Endothelial cell of hepatic sinusoid (primary cell): ENCODE results near the gene RNF212.

Source experiments
- in situ Hi-C: cut with HindIII; loops from 2 replicates; pipeline ENCODE4 v1.10.0; 2017; ENCODE audit warnings: low sequenced_read_pairs

RNF212 gene, protein sequence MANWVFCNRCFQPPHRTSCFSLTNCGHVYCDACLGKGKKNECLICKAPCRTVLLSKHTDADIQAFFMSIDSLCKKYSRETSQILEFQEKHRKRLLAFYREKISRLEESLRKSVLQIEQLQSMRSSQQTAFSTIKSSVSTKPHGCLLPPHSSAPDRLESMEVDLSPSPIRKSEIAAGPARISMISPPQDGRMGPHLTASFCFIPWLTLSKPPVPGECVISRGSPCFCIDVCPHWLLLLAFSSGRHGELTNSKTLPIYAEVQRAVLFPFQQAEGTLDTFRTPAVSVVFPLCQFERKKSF

DNA sequence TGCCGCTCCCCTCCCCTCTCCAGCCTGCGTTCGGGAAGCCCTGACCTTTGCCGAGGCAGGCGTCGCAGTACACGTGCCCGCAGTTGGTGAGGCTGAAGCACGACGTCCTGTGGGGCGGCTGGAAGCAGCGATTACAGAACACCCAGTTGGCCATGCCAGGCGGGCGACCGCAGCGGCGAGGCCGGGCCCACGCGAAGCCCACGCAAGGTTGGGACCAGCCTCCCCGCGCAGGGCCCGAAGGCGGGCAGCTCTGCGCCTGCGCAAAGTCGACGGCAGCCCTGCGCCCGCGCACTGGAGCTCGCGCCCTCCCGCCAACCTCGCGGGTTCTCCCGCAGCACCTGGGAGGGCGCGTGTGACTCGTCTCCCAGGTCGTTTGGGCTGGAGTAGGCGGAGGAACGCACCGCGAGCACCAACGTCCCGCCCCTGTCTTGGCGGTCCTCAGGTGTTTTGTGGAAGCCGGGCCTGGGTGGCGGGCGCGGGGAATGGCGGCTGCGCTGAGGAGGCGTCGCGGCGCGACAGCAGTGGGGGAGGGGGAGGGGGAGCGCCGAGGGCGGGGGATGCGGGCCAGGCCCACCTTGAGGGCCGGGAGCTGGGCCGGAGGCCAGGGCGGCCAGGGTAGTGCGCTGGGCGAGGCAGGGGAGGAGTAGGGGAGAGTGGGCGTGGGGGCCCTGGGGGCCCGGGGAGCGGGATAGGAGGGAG is at the start of gene RNF212:
Gene RNF212 (minus strand): TSS at position 254 of the 699 bp plus-strand sequence. CDS start 100 bp downstream, at position 154.
- in situ Hi-C loops, result no loop called here

DNA sequence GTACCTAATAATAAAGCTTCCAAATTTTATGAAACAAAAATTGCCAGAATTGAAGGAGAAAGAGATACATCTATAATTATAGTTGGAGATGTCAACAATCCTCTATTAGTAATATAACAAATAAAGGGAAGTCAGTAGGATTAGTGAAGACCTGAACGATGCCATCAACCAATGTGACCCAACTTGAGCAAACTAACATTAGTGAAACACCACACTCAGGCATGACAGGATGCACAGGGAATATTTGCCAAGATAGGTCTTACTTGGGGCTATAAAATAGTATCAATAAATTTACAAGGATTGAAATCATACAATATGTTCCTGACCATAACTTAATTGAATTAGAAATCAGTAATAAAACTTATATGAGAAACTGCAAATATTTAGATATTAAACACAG is 47.0 kb upstream of the RNF212 start:
- in situ Hi-C loops, result loop anchor here (25.0 kb wide), 1 partner anchor 477 kb away; no protein-coding TSS in a partner anchor

GRCh38 chr4:1156069-1156468 is 42.7 kb upstream of the RNF212 start:
- in situ Hi-C loops, result loop anchor here (25.0 kb wide), 1 partner anchor 481 kb away; no protein-coding TSS in a partner anchor

GRCh38 chr4:1155314-1155713 is 42.0 kb upstream of the RNF212 start:
- in situ Hi-C loops, result loop anchor here (25.0 kb wide), 1 partner anchor 482 kb away; no protein-coding TSS in a partner anchor

- in situ Hi-C loops, result loop anchor here (5.0 to 25.0 kb wide), 5 partner anchors 37 to 483 kb away; partner anchors contain the start of gene DGKQ
These were observed 41.3 kb upstream of the RNF212 start for GRCh38 chr4:1154523-1155182.

- in situ Hi-C loops, result loop anchor here (5.0 to 25.0 kb wide), 5 partner anchors 37 to 483 kb away; partner anchors contain the start of gene DGKQ
These were observed 40.8 kb upstream of the RNF212 start for GRCh38 chr4:1154126-1154522.

DNA sequence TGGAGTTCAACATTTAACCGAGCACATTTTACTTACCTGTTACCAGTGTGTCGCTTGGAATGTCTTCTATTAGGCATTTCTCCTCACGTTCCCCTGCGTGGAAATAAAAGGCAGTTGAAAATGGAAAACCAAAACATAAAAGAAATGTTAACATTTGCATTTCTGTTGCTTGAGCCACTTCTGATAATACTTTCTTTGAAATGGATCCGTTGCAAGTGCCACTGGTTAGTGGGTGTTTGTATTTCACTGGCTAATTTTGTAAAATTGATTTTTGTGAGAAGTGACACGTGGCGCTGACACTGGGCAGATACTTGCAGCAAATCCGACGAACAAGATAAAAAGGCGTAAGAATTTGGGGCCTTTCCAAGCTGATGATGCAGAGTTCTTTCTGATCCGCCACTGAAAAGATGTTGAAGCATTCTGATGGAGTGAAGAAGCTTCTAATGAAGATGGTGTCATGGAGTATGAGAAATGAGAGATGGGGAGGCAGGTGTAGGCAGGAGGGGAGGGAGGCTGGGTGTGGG is 40.3 kb upstream of the RNF212 start:
- in situ Hi-C loops, result loop anchor here (5.0 to 25.0 kb wide), 5 partner anchors 36 to 484 kb away; partner anchors contain the start of gene DGKQ

- in situ Hi-C loops, result loop anchor here (5.0 to 25.0 kb wide), 5 partner anchors 35 to 485 kb away; partner anchors contain the start of gene DGKQ
These were observed 38.9 kb upstream of the RNF212 start for GRCh38 chr4:1152290-1152689.

GRCh38 chr4:1151541-1151940 is 38.2 kb upstream of the RNF212 start:
- in situ Hi-C loops, result loop anchor here (5.0 to 25.0 kb wide), 5 partner anchors 34 to 486 kb away; partner anchors contain the start of gene DGKQ

- in situ Hi-C loops, result loop anchor here (5.0 to 25.0 kb wide), 5 partner anchors 34 to 486 kb away; partner anchors contain the start of gene DGKQ
These were observed 37.5 kb upstream of the RNF212 start for GRCh38 chr4:1150875-1151274.

- in situ Hi-C loops, result no loop called here
These were observed 26.5 kb upstream of the RNF212 start for GRCh38 chr4:1139860-1140259.

GRCh38 chr4:1137850-1138249 is 24.5 kb upstream of the RNF212 start:
- in situ Hi-C loops, result no loop called here

DNA sequence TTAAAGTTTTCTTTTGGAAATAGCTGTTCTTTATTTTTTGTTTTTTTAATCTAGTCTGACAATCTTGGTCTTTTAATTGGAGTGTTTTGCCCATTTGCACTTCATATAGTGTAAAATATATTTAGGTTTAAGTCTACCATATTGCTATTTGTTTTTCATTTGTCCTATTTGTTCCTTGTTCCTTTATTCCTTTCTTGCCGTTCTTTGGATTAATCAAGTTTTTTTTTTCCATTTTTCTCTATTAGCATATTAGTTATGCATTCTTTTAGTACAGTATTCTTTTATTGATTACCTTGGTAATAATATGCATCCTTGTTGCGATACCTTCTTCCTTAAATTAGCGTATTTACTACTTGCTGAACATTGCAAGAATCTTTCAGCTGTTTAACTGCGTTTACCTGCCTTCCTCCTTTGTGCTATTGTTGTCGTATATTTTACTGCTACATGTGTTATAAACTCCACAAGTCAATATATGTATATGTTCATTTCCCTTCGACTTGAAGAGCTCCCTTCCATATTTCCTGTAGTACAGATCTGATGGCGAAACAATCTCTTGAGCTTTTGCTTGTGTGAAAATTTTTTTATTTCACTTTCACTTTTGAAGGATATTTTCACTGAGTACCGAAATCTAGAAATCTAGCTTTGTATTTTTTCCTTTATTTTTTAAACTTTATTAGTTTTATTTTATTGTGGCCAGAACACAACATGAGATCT is 23.9 kb upstream of the RNF212 start:
- in situ Hi-C loops, result no loop called here

GRCh38 chr4:1136048-1136447 is 22.7 kb upstream of the RNF212 start:
- in situ Hi-C loops, result no loop called here

GRCh38 chr4:1133033-1133432 is 19.7 kb upstream of the RNF212 start:
- in situ Hi-C loops, result no loop called here

DNA sequence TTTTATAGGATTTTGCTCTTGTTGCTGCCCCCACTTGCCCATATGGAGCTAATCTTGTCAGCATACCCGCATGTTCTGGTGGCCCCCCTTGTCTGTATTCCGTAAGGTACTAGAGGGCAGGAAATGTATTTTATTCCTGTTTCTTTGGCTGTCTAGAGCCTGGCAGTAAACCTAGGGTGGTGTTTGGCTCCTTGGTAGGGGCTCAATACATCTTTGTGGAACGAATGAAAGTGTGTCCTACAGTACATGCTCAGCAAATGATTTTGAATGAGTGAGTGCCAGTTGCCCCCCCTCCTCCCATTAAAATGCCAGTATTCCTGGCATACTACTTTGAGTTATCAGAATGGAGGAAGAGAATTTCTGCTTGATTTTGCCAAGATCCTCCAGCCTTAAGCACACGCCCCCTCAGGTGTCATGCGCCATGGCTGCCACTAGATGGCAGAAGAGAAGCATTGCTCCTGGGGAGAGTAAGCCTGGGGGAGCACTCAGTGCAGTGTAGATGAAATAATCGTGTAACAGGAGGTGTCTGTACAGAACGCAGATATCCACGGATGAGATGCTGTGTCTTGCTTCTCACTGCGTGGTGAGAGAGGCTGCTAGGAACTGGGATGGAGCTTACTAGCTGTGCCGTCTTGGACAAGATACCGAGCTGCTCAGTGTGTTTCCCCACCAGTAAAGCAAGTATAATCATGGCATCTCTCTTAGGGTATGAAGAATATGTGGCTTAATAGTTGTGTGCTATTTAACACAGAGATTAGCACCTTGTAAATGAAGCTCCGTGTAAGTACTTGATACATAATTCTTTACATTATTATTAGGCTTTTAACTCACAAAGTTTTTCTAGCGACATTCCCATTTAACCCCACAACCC is 17.2 kb upstream of the RNF212 start:
- in situ Hi-C loops, result no loop called here

DNA sequence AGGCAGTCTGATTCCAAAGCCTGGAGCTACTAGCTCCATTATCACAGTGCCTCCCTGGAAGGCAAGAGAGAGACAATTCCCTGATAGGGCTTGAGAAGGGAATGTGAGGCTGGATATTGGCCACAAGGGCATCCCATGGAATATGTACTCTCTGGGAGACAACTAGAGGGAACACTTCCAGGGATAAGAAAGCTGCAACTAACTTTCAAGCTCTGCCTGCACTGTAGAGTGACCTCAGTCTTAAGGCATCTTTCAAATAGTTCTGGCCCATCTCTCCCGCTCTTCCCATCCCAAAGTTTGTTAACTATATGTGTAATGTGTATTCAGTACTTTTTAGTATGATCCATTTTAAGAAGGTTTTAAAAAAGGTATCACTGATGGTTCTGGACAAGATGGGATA is 13.1 kb upstream of the RNF212 start:
- in situ Hi-C loops, result loop anchor here (10.0 kb wide), 1 partner anchor 228 kb away; no protein-coding TSS in a partner anchor

GRCh38 chr4:1125466-1125865 is 12.1 kb upstream of the RNF212 start:
- in situ Hi-C loops, result loop anchor here (10.0 kb wide), 1 partner anchor 229 kb away; no protein-coding TSS in a partner anchor

DNA sequence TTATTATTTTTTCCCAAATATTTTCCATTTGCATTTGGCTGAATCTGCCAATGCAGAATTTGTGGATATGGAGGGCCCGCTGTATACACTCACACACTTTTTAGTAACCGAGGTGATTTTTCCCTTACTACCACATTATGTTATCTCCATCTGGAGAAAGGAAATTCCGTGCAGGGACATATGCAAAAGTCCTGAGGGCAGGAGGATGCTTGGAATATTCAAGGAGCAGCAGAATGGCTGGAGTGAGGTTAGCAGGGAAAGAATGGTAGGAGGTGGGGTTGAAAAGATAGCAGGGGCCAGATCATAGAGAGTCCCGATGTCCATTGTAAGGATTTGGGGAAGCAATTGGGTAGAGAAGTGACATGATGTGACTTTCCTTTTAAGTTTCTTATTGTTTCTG is 11.5 kb upstream of the RNF212 start:
- in situ Hi-C loops, result loop anchor here (5.0 to 10.0 kb wide), 3 partner anchors 73 to 230 kb away; partner anchors contain the start of gene DGKQ
